SK-N-SH treated with all-trans-retinoic acid at 6 μM for 48 hours (cell line): ENCODE results near the gene MNT.

Source experiments
- ATAC-seq: fragments of 200-7000 bp; cut with Tn5 transposase; 3 replicates; pipeline ENCODE4 v1.9.1; 2020; ENCODE audit warnings: mild to moderate bottlenecking, moderate library complexity
- ARNTL ChIP-seq: fragments of 450-650 bp; formaldehyde crosslinking; IDR thresholded peaks from 2 replicates; pipeline ENCODE4 v1.5.0; 2020; ENCODE audit warnings: low read depth, mild to moderate bottlenecking, moderate library complexity, borderline replicate concordance
- BACH2 ChIP-seq: fragments of 250-450 bp; sonication (Bioruptor Pico); IDR thresholded peaks from 2 replicates; pipeline ENCODE4 v1.9.0; 2021; ENCODE audit warnings: mild to moderate bottlenecking, borderline replicate concordance
- CSDC2 ChIP-seq: fragments of 250-450 bp; sonication (Bioruptor Pico); IDR thresholded peaks from 2 replicates; pipeline ENCODE4 v1.5.0; 2020; ENCODE audit warnings: mild to moderate bottlenecking, moderate library complexity
- ESRRG ChIP-seq: fragments of 250-450 bp; sonication (Bioruptor Pico); IDR thresholded peaks from 2 replicates; pipeline ENCODE4 v1.6.1; 2021; ENCODE audit warnings: mild to moderate bottlenecking
- GLIS3 ChIP-seq: fragments of 250-450 bp; sonication (Bioruptor Pico); IDR thresholded peaks from 2 replicates; pipeline ENCODE4 v1.5.0; 2020; ENCODE audit warnings: mild to moderate bottlenecking, moderate library complexity
- ISL1 ChIP-seq: fragments of 250-450 bp; sonication (Bioruptor Pico); IDR thresholded peaks from 2 replicates; pipeline ENCODE4 v2.1.2; 2022; ENCODE audit warnings: mild to moderate bottlenecking, moderate library complexity
- OSR1 ChIP-seq: fragments of 250-450 bp; sonication (Bioruptor Pico); IDR thresholded peaks from 2 replicates; pipeline ENCODE4 v1.8.0; 2022; ENCODE audit warnings: moderate library complexity, mild to moderate bottlenecking, inconsistent platforms
- RARB ChIP-seq: fragments of 250-450 bp; sonication (Bioruptor Pico); IDR thresholded peaks from 2 replicates; pipeline ENCODE4 v1.8.0; 2021; ENCODE audit warnings: mild to moderate bottlenecking, moderate library complexity
- SNAI2 ChIP-seq: fragments of 250-450 bp; sonication (Bioruptor Pico); IDR thresholded peaks from 2 replicates; pipeline ENCODE4 v1.5.0; 2020; ENCODE audit warnings: mild to moderate bottlenecking, moderate library complexity
- TCF4 ChIP-seq: fragments of 250-450 bp; sonication (Bioruptor Pico); IDR thresholded peaks from 2 replicates; pipeline ENCODE4 v1.8.0; 2021; ENCODE audit warnings: mild to moderate bottlenecking, moderate library complexity, borderline replicate concordance
- ZC3H10 ChIP-seq: fragments of 250-450 bp; sonication (Bioruptor Pico); IDR thresholded peaks from 2 replicates; pipeline ENCODE4 v1.5.1; 2021; ENCODE audit warnings: mild to moderate bottlenecking, moderate library complexity
- ZFP3 ChIP-seq: fragments of 250-450 bp; sonication (Bioruptor Pico); IDR thresholded peaks from 2 replicates; pipeline ENCODE4 v1.5.0; 2020; ENCODE audit warnings: mild to moderate bottlenecking, moderate library complexity
- ZNF565 ChIP-seq: fragments of 450-650 bp; formaldehyde crosslinking; conservative IDR thresholded peaks from 2 replicates; pipeline ENCODE4 v1.5.0; 2020; ENCODE audit warnings: low read depth, mild to moderate bottlenecking, moderate library complexity
- ZNF70 ChIP-seq: fragments of 450-650 bp; formaldehyde crosslinking; IDR thresholded peaks from 2 replicates; pipeline ENCODE4 v1.5.0; 2020; ENCODE audit warnings: mild to moderate bottlenecking, moderate library complexity
- ZNF8 ChIP-seq: fragments of 450-650 bp; formaldehyde crosslinking; IDR thresholded peaks from 2 replicates; pipeline ENCODE4 v1.5.0; 2020; ENCODE audit warnings: mild to moderate bottlenecking, moderate library complexity
- TF ChIP-seq, protein P1 (sequence below): fragments of 250-450 bp; sonication (Bioruptor Pico); IDR thresholded peaks from 2 replicates; pipeline ENCODE4 v1.5.1; 2020; ENCODE audit warnings: low read depth, mild to moderate bottlenecking, moderate library complexity
- TF ChIP-seq, protein P2 (sequence below): fragments of 250-450 bp; sonication (Bioruptor Pico); IDR thresholded peaks from 2 replicates; pipeline ENCODE4 v1.8.0; 2020; ENCODE audit warnings: mild to moderate bottlenecking, moderate library complexity, borderline replicate concordance
- TF ChIP-seq, protein P3 (sequence below): fragments of 250-450 bp; sonication (Bioruptor Pico); IDR thresholded peaks from 2 replicates; pipeline ENCODE4 v1.5.0; 2020; ENCODE audit warnings: mild to moderate bottlenecking, moderate library complexity
- TF ChIP-seq, protein P4 (sequence below): fragments of 250-450 bp; sonication (Bioruptor Pico); IDR thresholded peaks from 2 replicates; pipeline ENCODE4 v1.5.1; 2021; ENCODE audit warnings: mild to moderate bottlenecking, moderate library complexity

The MNT gene

DNA sequence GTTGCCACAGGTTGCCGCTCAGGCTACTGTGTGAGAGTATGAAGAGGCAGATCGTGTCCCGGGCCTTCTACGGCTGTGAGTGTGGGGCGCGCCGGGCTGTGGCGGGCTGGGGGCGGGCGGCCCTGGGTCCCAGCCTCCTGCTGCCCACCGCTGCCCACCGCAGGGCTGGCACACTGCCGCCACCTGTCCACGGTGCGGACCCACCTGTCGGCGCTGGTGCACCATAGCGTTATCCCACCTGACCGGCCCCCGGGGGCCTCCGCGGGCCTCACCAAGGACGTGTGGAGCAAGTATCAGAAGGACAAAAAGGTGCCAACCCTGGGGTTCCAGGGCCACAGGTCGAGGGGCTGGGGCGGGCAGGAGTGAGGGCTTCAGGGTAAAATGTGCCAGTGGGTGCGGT is 28.7 kb downstream of the MNT start (continued):
- TF ChIP-seq, protein P1, sequence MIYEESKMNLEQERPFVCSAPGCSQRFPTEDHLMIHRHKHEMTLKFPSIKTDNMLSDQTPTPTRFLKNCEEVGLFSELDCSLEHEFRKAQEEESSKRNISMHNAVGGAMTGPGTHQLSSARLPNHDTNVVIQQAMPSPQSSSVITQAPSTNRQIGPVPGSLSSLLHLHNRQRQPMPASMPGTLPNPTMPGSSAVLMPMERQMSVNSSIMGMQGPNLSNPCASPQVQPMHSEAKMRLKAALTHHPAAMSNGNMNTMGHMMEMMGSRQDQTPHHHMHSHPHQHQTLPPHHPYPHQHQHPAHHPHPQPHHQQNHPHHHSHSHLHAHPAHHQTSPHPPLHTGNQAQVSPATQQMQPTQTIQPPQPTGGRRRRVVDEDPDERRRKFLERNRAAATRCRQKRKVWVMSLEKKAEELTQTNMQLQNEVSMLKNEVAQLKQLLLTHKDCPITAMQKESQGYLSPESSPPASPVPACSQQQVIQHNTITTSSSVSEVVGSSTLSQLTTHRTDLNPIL, result no peak
- TF ChIP-seq SNAI2 (CRISPR knock-in tag) (no peak), OSR1 (CRISPR knock-in tag) (no peak), ZNF8 (CRISPR knock-in tag) (no peak), RARB (no peak), BACH2 (CRISPR knock-in tag) (no peak), ZNF565 (CRISPR knock-in tag) (no peak), TCF4 (CRISPR knock-in tag) (no peak)

DNA sequence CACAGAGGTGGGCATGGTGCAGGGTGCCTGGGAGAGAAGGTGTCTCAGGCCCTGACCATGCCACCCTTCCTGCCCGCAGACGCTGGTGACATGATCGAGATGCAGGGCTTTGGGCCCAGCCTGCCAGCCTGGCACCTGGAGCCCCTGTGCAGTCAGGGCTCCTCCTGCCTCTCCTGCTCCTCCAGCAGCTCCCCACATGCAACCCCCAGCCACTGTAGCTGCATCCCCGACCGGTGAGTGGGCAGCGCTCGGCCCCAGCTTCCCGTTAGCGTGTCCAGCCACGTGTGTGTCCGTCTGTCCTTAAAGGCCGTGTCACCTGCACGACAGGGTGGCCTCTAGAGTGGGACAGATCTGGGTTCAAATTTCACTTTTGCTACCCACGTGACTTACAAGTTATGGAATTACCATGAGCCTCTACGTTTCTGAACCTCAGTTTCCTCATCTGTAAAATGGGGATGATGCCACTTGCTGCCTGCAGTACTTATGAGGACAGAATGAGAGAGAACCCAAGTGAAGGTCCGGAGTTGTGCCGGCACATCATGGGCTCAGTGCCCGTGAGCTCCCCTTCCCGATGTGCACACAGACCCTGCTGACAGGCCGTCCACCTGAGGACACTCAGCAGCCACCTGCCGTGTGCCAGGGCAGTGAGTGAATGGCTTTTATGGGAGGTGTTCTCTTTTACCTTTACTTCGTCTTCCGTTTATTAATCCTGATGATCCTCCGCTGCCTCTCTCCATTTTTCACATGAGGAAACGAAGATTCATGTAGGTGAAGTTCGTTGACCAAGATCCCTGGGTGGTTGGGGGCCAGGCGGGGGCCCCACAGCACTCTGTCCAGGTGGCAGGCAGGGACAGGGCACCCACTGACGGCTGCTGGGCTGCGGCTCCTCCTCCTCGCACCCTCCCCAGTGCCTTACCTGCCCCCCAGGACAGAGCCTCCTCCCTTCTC is 29.4 kb downstream of the MNT start:
- TF ChIP-seq SNAI2 (CRISPR knock-in tag) (no peak), RARB (no peak), OSR1 (CRISPR knock-in tag) (no peak), CSDC2 (CRISPR knock-in tag) (no peak), ESRRG (CRISPR knock-in tag) (no peak), TCF4 (CRISPR knock-in tag) (no peak), ISL1 (CRISPR knock-in tag) (no peak), ZNF70 (no peak), ZC3H10 (CRISPR knock-in tag) (no peak), ZFP3 (CRISPR knock-in tag) (no peak), BACH2 (CRISPR knock-in tag) (no peak), GLIS3 (no peak), ARNTL (no peak)
- TF ChIP-seq, protein P1, result no peak
- TF ChIP-seq, protein P2, sequence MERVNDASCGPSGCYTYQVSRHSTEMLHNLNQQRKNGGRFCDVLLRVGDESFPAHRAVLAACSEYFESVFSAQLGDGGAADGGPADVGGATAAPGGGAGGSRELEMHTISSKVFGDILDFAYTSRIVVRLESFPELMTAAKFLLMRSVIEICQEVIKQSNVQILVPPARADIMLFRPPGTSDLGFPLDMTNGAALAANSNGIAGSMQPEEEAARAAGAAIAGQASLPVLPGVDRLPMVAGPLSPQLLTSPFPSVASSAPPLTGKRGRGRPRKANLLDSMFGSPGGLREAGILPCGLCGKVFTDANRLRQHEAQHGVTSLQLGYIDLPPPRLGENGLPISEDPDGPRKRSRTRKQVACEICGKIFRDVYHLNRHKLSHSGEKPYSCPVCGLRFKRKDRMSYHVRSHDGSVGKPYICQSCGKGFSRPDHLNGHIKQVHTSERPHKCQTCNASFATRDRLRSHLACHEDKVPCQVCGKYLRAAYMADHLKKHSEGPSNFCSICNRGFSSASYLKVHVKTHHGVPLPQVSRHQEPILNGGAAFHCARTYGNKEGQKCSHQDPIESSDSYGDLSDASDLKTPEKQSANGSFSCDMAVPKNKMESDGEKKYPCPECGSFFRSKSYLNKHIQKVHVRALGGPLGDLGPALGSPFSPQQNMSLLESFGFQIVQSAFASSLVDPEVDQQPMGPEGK (CRISPR knock-in tag), result no peak
- TF ChIP-seq, protein P3, sequence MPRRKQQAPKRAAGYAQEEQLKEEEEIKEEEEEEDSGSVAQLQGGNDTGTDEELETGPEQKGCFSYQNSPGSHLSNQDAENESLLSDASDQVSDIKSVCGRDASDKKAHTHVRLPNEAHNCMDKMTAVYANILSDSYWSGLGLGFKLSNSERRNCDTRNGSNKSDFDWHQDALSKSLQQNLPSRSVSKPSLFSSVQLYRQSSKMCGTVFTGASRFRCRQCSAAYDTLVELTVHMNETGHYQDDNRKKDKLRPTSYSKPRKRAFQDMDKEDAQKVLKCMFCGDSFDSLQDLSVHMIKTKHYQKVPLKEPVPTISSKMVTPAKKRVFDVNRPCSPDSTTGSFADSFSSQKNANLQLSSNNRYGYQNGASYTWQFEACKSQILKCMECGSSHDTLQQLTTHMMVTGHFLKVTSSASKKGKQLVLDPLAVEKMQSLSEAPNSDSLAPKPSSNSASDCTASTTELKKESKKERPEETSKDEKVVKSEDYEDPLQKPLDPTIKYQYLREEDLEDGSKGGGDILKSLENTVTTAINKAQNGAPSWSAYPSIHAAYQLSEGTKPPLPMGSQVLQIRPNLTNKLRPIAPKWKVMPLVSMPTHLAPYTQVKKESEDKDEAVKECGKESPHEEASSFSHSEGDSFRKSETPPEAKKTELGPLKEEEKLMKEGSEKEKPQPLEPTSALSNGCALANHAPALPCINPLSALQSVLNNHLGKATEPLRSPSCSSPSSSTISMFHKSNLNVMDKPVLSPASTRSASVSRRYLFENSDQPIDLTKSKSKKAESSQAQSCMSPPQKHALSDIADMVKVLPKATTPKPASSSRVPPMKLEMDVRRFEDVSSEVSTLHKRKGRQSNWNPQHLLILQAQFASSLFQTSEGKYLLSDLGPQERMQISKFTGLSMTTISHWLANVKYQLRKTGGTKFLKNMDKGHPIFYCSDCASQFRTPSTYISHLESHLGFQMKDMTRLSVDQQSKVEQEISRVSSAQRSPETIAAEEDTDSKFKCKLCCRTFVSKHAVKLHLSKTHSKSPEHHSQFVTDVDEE, result no peak
- no peak for ATAC-seq

DNA sequence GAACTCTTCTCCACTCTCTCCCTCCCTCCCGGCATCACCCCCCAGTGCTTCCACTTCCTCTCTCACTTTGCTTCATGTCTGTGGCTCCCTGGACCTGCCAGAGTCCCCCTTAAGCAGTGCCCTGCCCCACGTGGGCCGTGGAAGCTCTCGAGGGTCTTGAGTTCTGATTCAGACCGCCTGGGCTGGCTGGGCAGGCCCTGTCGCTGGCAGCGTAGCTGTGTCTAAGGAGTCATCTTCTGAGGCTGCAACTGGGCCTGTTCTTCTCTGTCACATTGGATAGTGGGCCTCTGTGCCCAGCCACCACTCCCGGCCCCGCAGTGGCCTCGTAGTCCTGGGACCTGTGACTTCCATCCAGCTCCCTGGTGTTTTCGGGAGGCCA is 30.7 kb downstream of the MNT start:
- no peak for ATAC-seq
- no peak for TF ChIP-seq ZFP3 (CRISPR knock-in tag)
- no peak for TF ChIP-seq OSR1 (CRISPR knock-in tag)
- no peak for TF ChIP-seq ARNTL
- no peak for TF ChIP-seq ISL1 (CRISPR knock-in tag)
- TF ChIP-seq, protein P4, sequence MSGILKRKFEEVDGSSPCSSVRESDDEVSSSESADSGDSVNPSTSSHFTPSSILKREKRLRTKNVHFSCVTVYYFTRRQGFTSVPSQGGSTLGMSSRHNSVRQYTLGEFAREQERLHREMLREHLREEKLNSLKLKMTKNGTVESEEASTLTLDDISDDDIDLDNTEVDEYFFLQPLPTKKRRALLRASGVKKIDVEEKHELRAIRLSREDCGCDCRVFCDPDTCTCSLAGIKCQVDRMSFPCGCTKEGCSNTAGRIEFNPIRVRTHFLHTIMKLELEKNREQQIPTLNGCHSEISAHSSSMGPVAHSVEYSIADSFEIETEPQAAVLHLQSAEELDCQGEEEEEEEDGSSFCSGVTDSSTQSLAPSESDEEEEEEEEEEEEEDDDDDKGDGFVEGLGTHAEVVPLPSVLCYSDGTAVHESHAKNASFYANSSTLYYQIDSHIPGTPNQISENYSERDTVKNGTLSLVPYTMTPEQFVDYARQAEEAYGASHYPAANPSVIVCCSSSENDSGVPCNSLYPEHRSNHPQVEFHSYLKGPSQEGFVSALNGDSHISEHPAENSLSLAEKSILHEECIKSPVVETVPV (CRISPR knock-in tag), result no peak
- TF ChIP-seq, protein P1, result no peak
- TF ChIP-seq RARB, result no peak
